Measurements from ENCODE around the gene SLC2A13. TPM values are rescaled to one million over a fixed set of nuclear protein-coding genes. Genes with fewer than 3 reads are reported as not detected.
"Not testable (repeated sequence)": the region's sequence is repeated elsewhere in the genome, so short reads cannot be mapped to it uniquely, and the experiment has no call there.

Gene SLC2A13
- total RNA-seq, 1 donor from 2014 or later: 7.4 TPM

- Mint-ChIP-seq H3K4me3 (no peak overlapping the region), H3K27me3 (ENCODE audit: low read depth) (no peaks in the 10 kb centered on the region), H3K27ac (no peak overlapping the region), H3K4me1 (peaks cover 8% of the 10 kb centered on the region), H3K9me3 (no peaks in the 10 kb centered on the region), H3K36me3 (no peaks in the 10 kb centered on the region)
- DNase-seq (ENCODE audit: low spot score in 2 of 2, unreplicated experiment in 2 of 2): no peak
- TF ChIP-seq, protein P1, sequence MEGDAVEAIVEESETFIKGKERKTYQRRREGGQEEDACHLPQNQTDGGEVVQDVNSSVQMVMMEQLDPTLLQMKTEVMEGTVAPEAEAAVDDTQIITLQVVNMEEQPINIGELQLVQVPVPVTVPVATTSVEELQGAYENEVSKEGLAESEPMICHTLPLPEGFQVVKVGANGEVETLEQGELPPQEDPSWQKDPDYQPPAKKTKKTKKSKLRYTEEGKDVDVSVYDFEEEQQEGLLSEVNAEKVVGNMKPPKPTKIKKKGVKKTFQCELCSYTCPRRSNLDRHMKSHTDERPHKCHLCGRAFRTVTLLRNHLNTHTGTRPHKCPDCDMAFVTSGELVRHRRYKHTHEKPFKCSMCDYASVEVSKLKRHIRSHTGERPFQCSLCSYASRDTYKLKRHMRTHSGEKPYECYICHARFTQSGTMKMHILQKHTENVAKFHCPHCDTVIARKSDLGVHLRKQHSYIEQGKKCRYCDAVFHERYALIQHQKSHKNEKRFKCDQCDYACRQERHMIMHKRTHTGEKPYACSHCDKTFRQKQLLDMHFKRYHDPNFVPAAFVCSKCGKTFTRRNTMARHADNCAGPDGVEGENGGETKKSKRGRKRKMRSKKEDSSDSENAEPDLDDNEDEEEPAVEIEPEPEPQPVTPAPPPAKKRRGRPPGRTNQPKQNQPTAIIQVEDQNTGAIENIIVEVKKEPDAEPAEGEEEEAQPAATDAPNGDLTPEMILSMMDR (IDR thresholded peaks at IDR 0.05; ENCODE audit: unreplicated experiment): no peak
Observed at GRCh38 chr12:39931231-39931630, 174.7 kb downstream of the SLC2A13 start.

- Mint-ChIP-seq H3K9me3 (no peaks in the 10 kb centered on the region), H3K36me3 (no peaks in the 10 kb centered on the region), H3K4me3 (no peak overlapping the region), H3K27ac (no peak overlapping the region), H3K4me1 (peaks cover 8% of the 10 kb centered on the region), H3K27me3 (ENCODE audit: low read depth) (no peaks in the 10 kb centered on the region)
- no peak for DNase-seq (ENCODE audit: low spot score in 2 of 2, unreplicated experiment in 2 of 2)
- TF ChIP-seq, protein P1 (IDR thresholded peaks at IDR 0.05; ENCODE audit: unreplicated experiment): no peak
Observed at GRCh38 chr12:39930101-39930500, 175.8 kb downstream of the SLC2A13 start.

GRCh38 chr12:39928181-39928899, 177.5 kb downstream of the SLC2A13 start:
- no peaks in the 10 kb centered on the region for H3K27me3 Mint-ChIP-seq (ENCODE audit: low read depth)
- H3K9me3 Mint-ChIP-seq: no peaks in the 10 kb centered on the region
- H3K27ac Mint-ChIP-seq: peak overlapping the region; percentile 10
- H3K4me3 Mint-ChIP-seq: no peak overlapping the region
- TF ChIP-seq, protein P1 (IDR thresholded peaks at IDR 0.05; ENCODE audit: unreplicated experiment): no peak
- DNase-seq (ENCODE audit: low spot score in 2 of 2, unreplicated experiment in 2 of 2): no peak
- no peaks in the 10 kb centered on the region for H3K36me3 Mint-ChIP-seq
- H3K4me1 Mint-ChIP-seq: peaks cover 8% of the 10 kb centered on the region

- Mint-ChIP-seq H3K4me1 (no peaks in the 10 kb centered on the region), H3K9me3 (no peaks in the 10 kb centered on the region), H3K27me3 (ENCODE audit: low read depth) (no peaks in the 10 kb centered on the region), H3K4me3 (no peak overlapping the region), H3K36me3 (no peaks in the 10 kb centered on the region), H3K27ac (no peak overlapping the region)
- DNase-seq (ENCODE audit: low spot score in 2 of 2, unreplicated experiment in 2 of 2): no peak
- TF ChIP-seq, protein P1 (IDR thresholded peaks at IDR 0.05; ENCODE audit: unreplicated experiment): no peak
Observed at GRCh38 chr12:39923364-39923763, 182.5 kb downstream of the SLC2A13 start.

DNA sequence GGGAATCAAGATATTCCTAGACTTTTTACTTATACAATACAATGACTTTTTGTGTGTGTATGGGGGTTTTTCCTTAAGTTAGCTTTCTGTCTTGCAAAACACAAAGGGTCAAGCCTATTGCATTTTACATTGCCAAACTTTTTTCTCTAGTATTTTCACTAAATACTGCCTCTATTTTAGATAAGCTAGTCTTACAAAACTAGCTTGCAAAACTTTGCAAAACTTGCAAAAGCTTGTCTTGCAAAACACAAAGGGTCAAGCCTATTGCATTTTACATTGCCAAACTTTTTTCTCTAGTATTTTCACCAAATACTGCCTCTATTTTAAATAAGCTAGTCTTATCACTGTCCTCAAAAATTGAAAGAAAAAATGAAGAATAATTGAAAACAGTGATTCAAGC, 183.3 kb downstream of the SLC2A13 start:
- H3K27me3 Mint-ChIP-seq (ENCODE audit: low read depth); H3K36me3 Mint-ChIP-seq; DNase-seq (ENCODE audit: low spot score in 2 of 2, unreplicated experiment in 2 of 2); H3K27ac Mint-ChIP-seq; H3K4me1 Mint-ChIP-seq; H3K4me3 Mint-ChIP-seq; H3K9me3 Mint-ChIP-seq: not testable (repeated sequence)

GRCh38 chr12:39920647-39921046, 185.2 kb downstream of the SLC2A13 start:
- Mint-ChIP-seq H3K27ac (no peak overlapping the region), H3K4me1 (no peaks in the 10 kb centered on the region), H3K27me3 (ENCODE audit: low read depth) (no peaks in the 10 kb centered on the region), H3K4me3 (no peak overlapping the region), H3K9me3 (no peaks in the 10 kb centered on the region), H3K36me3 (no peaks in the 10 kb centered on the region)
- TF ChIP-seq, protein P1 (IDR thresholded peaks at IDR 0.05; ENCODE audit: unreplicated experiment): no peak
- DNase-seq (ENCODE audit: low spot score in 2 of 2, unreplicated experiment in 2 of 2): no peak
